Trophoblast cell (in vitro differentiated cells and primary cell): ENCODE data around the gene SRGAP3.

ENCODE experiments used
- DNase-seq, 2 donors: peaks; one replicate each; pipeline ENCODE4 v3.0.0-alpha.2; 2016
- H2AFZ ChIP-seq: 2 replicates; pipeline ENCODE4 v1.6.1; 2013; ENCODE audit warnings: low read length, moderate library complexity, mild to moderate bottlenecking; ENCODE audit not compliant: insufficient read depth, poor library complexity
- H2AK5ac ChIP-seq: 2 replicates; pipeline ENCODE4 v1.6.1; 2013; ENCODE audit warnings: mild to moderate bottlenecking, low read length
- H2BK120ac ChIP-seq: 2 replicates; pipeline ENCODE4 v1.6.1; 2013; ENCODE audit warnings: low read length, mild to moderate bottlenecking, moderate library complexity; ENCODE audit not compliant: insufficient read depth, poor library complexity
- H2BK12ac ChIP-seq: 2 replicates; pipeline ENCODE4 v1.6.1; 2013; ENCODE audit warnings: mild to moderate bottlenecking, low read length, moderate library complexity
- H2BK5ac ChIP-seq: 2 replicates; pipeline ENCODE4 v1.6.1; 2013; ENCODE audit warnings: low read length, low read depth, moderate library complexity, mild to moderate bottlenecking; ENCODE audit not compliant: poor library complexity
- H3K14ac ChIP-seq: 2 replicates; pipeline ENCODE4 v1.6.1; 2013; ENCODE audit warnings: mild to moderate bottlenecking, low read length
- H3K18ac ChIP-seq: 2 replicates; pipeline ENCODE4 v1.6.1; 2013; ENCODE audit warnings: mild to moderate bottlenecking, low read length
- H3K23ac ChIP-seq: 2 replicates; pipeline ENCODE4 v1.6.1; 2013; ENCODE audit warnings: low read length
- H3K27ac ChIP-seq: 2 replicates; pipeline ENCODE4 v1.5.1; 2013; ENCODE audit warnings: low read depth, mild to moderate bottlenecking, inconsistent platforms, low read length, moderate library complexity
- H3K27me3 ChIP-seq: 2 replicates; pipeline ENCODE4 v1.6.1; 2013; ENCODE audit warnings: inconsistent platforms, mild to moderate bottlenecking, low read length, moderate library complexity; ENCODE audit not compliant: insufficient read depth
- H3K36me3 ChIP-seq, 2 experiments: 1 replicate in 1 of 2; 2 replicates in 1 of 2; pipeline ENCODE4 v1.6.1; 2013; ENCODE audit warnings: low read length in 2 of 2, mild to moderate bottlenecking in 2 of 2, moderate library complexity in 1 of 2; ENCODE audit not compliant: insufficient read depth in 2 of 2, control insufficient read depth in 1 of 2
- H3K4ac ChIP-seq: 2 replicates; pipeline ENCODE4 v1.6.1; 2013; ENCODE audit warnings: low read depth, mild to moderate bottlenecking, low read length, moderate library complexity
- H3K4me1 ChIP-seq, 2 experiments: 1 replicate in 1 of 2; 2 replicates in 1 of 2; pipeline ENCODE4 v1.6.1; 2013; ENCODE audit warnings: low read length in 2 of 2, mild to moderate bottlenecking in 2 of 2, moderate library complexity in 1 of 2; ENCODE audit not compliant: insufficient read depth in 2 of 2, control insufficient read depth in 1 of 2
- H3K4me2 ChIP-seq: 2 replicates; pipeline ENCODE4 v1.6.1; 2013; ENCODE audit warnings: inconsistent platforms, mild to moderate bottlenecking, low read length, moderate library complexity
- H3K4me3 ChIP-seq: 2 replicates; pipeline ENCODE4 v1.5.1; 2013; ENCODE audit warnings: mild to moderate bottlenecking, low read depth, low read length, inconsistent platforms
- H3K79me1 ChIP-seq: one replicate; pipeline ENCODE4 v1.6.1; 2013; ENCODE audit warnings: low read length
- H3K79me2 ChIP-seq: 2 replicates; pipeline ENCODE4 v1.6.1; 2013; ENCODE audit warnings: low read length, mild to moderate bottlenecking; ENCODE audit not compliant: control insufficient read depth, insufficient read depth, poor library complexity
- H3K9ac ChIP-seq: 2 replicates; pipeline ENCODE4 v1.6.1; 2013; ENCODE audit warnings: mild to moderate bottlenecking, low read length
- H3K9me3 ChIP-seq: 2 replicates; pipeline ENCODE4 v1.6.1; 2013; ENCODE audit warnings: low read depth, mild to moderate bottlenecking, control low read depth, inconsistent platforms, low read length; ENCODE audit not compliant: insufficient read depth
- H4K12ac ChIP-seq: 2 replicates; pipeline ENCODE4 v1.6.1; 2013; ENCODE audit warnings: low read depth, mild to moderate bottlenecking, low read length, moderate library complexity
- H4K8ac ChIP-seq: 2 replicates; pipeline ENCODE4 v1.6.1; 2013; ENCODE audit warnings: low read depth, mild to moderate bottlenecking, low read length, moderate library complexity
- H4K91ac ChIP-seq: one replicate; pipeline ENCODE4 v1.6.1; 2013; ENCODE audit warnings: low read depth, mild to moderate bottlenecking, low read length, moderate library complexity
- WGBS: extraction: QIAGEN DNeasy Blood & Tissue Kit; methylation state at CpG from one replicate; pipeline ENCODE4 v1.1.7; 2013; ENCODE audit warnings: missing lambda C conversion rate; ENCODE audit not compliant: insufficient read length, insufficient coverage; ENCODE audit errors: extremely low coverage; 5-methylcytosine and 5-hydroxymethylcytosine counted together

The SRGAP3 gene

DNA sequence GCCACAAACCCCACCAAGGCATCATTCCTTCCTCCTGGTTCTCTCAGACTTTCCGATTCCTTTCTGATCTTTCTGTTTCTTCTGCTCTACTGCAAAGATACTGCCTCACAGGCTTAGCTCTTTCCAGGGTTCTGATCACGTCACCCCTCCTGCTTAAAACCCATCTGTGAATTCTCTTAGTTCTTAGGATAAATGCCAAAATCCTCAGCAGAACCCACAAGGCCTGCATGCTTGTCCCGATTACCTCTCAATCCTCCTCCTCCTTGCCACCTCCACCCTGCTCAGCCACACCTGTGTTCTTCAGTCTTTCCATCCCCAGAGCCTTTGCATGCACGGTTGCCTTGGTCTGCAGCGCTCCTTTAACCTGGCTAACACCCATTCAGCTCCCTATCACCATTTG lies 84.0 kb downstream of the SRGAP3 start:
- Histone ChIP-seq H2BK12ac (no peak overlapping the region), H3K9ac (no peak overlapping the region), H3K9me3 (peaks cover 2% of the 10 kb centered on the region), H2AFZ (no peak overlapping the region), H2AK5ac (no peak overlapping the region), H2BK120ac (no peak overlapping the region), H4K12ac (no peak overlapping the region), H3K14ac (no peak overlapping the region), H3K18ac (no peak overlapping the region), H3K23ac (no peak overlapping the region), H3K79me1 (no peaks in the 10 kb centered on the region), H3K27me3 (no peaks in the 10 kb centered on the region), H3K4me3 (no peak overlapping the region), H3K79me2 (no peaks in the 10 kb centered on the region), H3K4me1 (no peaks in the 10 kb centered on the region), H3K27ac (no peak overlapping the region), H4K91ac (no peak overlapping the region), H3K4ac (no peak overlapping the region), H2BK5ac (no peak overlapping the region), H4K8ac (no peak overlapping the region), H3K4me2 (no peak overlapping the region), H3K36me3 (no peaks in the 10 kb centered on the region)
- WGBS = no CpG with 5 or more reads among the region's 5 CpGs
- DNase-seq = no peak

DNA sequence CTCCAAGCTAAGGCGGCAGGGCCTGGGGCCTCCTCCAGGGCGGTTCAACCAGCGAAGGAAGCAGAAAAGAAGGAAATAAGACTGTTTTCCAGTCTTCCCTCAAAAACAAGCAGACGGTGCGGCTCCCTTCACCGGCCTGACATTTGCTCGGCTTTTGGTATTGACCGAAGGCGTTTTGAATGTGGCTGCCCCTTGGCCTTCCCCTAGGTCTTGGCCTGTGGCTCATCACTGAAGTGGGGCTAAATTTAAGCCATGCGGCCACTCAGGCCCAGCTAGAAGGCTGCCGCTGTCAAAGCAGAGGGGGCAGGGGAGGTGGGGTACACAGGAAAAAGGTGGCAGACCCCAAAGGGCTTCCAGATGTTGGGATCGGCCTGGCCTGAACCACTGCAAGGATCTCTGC lies 86.2 kb downstream of the SRGAP3 start:
- H3K79me1 ChIP-seq = no peaks in the 10 kb centered on the region
- H4K91ac ChIP-seq = no peak overlapping the region
- H3K14ac ChIP-seq = no peak overlapping the region
- DNase-seq = no peak
- no peak overlapping the region for H3K4me3 ChIP-seq
- no CpG with 5 or more reads among the region's 12 CpGs for WGBS
- H4K12ac ChIP-seq = no peak overlapping the region
- H3K27ac ChIP-seq = no peak overlapping the region
- H2AFZ ChIP-seq = no peak overlapping the region
- peaks cover 0 to 2% of the 10 kb centered on the region in 2 experiments for H3K4me1 ChIP-seq
- no peak overlapping the region for H3K9ac ChIP-seq
- no peak overlapping the region for H2BK5ac ChIP-seq
- H3K4ac ChIP-seq = no peak overlapping the region
- H3K18ac ChIP-seq = no peak overlapping the region
- H3K36me3 ChIP-seq = no peaks in the 10 kb centered on the region
- H3K9me3 ChIP-seq = peaks cover 2% of the 10 kb centered on the region
- no peak overlapping the region for H2BK120ac ChIP-seq
- H2BK12ac ChIP-seq = no peak overlapping the region
- H3K4me2 ChIP-seq = no peak overlapping the region
- no peaks in the 10 kb centered on the region for H3K79me2 ChIP-seq
- no peak overlapping the region for H2AK5ac ChIP-seq
- H4K8ac ChIP-seq = no peak overlapping the region
- no peak overlapping the region for H3K23ac ChIP-seq
- H3K27me3 ChIP-seq = no peaks in the 10 kb centered on the region

DNA sequence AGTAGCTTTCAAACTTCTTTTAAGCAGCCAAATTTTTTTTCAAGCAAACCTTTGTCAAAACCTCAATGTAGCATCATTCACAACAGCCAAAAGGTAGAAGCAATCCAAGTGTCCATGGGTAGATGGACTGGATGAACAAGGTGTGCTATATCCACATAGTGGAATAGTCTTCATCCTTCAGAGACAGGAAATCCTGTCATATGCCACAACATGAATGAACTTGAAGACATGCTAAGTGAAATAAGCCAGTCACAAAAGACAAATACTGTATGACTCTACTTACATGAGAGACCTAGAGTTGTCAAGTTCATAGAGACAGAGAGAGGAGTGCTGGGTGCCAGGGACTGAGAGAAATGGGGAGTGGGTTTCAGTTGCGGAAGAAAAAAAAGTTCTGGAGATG lies 87.6 kb downstream of the SRGAP3 start:
- Histone ChIP-seq H3K27me3 (no peaks in the 10 kb centered on the region), H3K36me3 (no peaks in the 10 kb centered on the region), H3K14ac (no peak overlapping the region), H3K4me2 (no peak overlapping the region), H2AFZ (no peak overlapping the region), H2AK5ac (no peak overlapping the region), H2BK5ac (no peak overlapping the region), H3K4me1 (peaks cover 0 to 2% of the 10 kb centered on the region in 2 experiments), H4K91ac (no peak overlapping the region), H3K9me3 (peaks cover 2% of the 10 kb centered on the region), H3K4me3 (no peak overlapping the region), H3K27ac (no peak overlapping the region), H3K79me1 (no peaks in the 10 kb centered on the region), H3K79me2 (no peaks in the 10 kb centered on the region), H3K4ac (no peak overlapping the region), H2BK12ac (no peak overlapping the region), H4K12ac (no peak overlapping the region), H4K8ac (no peak overlapping the region), H3K9ac (no peak overlapping the region), H3K18ac (no peak overlapping the region), H2BK120ac (no peak overlapping the region), H3K23ac (no peak overlapping the region)
- WGBS = no CpG with 5 or more reads among the region's 1 CpG
- no peak for DNase-seq

- WGBS = no CpG with 5 or more reads among the region's 4 CpGs
- H3K27me3 ChIP-seq = no peaks in the 10 kb centered on the region
- H3K79me1 ChIP-seq = no peaks in the 10 kb centered on the region
- no peaks in the 10 kb centered on the region for H3K79me2 ChIP-seq
- no peak overlapping the region for H3K4ac ChIP-seq
- H3K4me3 ChIP-seq = no peak overlapping the region
- no peak overlapping the region for H2AK5ac ChIP-seq
- no peak overlapping the region for H3K18ac ChIP-seq
- H3K4me2 ChIP-seq = no peak overlapping the region
- H3K27ac ChIP-seq = no peak overlapping the region
- H4K91ac ChIP-seq = no peak overlapping the region
- H2BK120ac ChIP-seq = no peak overlapping the region
- H2BK12ac ChIP-seq = no peak overlapping the region
- H2BK5ac ChIP-seq = no peak overlapping the region
- H3K9ac ChIP-seq = no peak overlapping the region
- H3K4me1 ChIP-seq = peaks cover 0 to 2% of the 10 kb centered on the region in 2 experiments
- no peak overlapping the region for H3K14ac ChIP-seq
- no peak overlapping the region for H3K23ac ChIP-seq
- H4K8ac ChIP-seq = no peak overlapping the region
- DNase-seq = no peak
- H4K12ac ChIP-seq = no peak overlapping the region
- H3K36me3 ChIP-seq = no peaks in the 10 kb centered on the region
- no peak overlapping the region for H2AFZ ChIP-seq
- peaks cover 2% of the 10 kb centered on the region for H3K9me3 ChIP-seq
These were observed 88.1 kb downstream of the SRGAP3 start for GRCh38 chr3:9161298-9161697.
